ENCODE data around the gene HOXA4.

- TF ChIP-seq RAD21 (IDR thresholded peaks at IDR 0.05; ENCODE audit: low read length), result no peak
- peak; percentile 63; the same call in 1 of the 2 replicates for TF ChIP-seq POLR2A (IDR thresholded peaks at IDR 0.05; ENCODE audit: low read depth, low read length)
- TF ChIP-seq CTCF (conservative IDR thresholded peaks at IDR 0.05; ENCODE audit: low read depth, low read length), result no peak
- TF ChIP-seq CEBPB (IDR thresholded peaks at IDR 0.05; ENCODE audit: low read depth, low read length), result no peak
- no peak for TF ChIP-seq MXI1 (IDR thresholded peaks at IDR 0.05; ENCODE audit: borderline replicate concordance, low read depth, low read length)
- TF ChIP-seq RCOR1 (IDR thresholded peaks at IDR 0.05; ENCODE audit: insufficient replicate concordance, low read length), result no peak
- no peak for TF ChIP-seq CHD1 (IDR thresholded peaks at IDR 0.05; ENCODE audit: low read depth, low read length)
- TF ChIP-seq MAFK (IDR thresholded peaks at IDR 0.05; ENCODE audit: low read depth, low read length), result no peak
- no peak for TF ChIP-seq SMC3 (IDR thresholded peaks at IDR 0.05; ENCODE audit: low read depth, low read length)
- no peak for TF ChIP-seq RFX5 (IDR thresholded peaks at IDR 0.05; ENCODE audit: low read depth, low read length)
- TF ChIP-seq ELK1 (IDR thresholded peaks at IDR 0.05; ENCODE audit: borderline replicate concordance, low read depth, low read length), result no peak
- no peak for TF ChIP-seq USF2 (IDR thresholded peaks at IDR 0.05; ENCODE audit: low read depth, low read length)
- no peak for TF ChIP-seq BHLHE40 (IDR thresholded peaks at IDR 0.05; ENCODE audit: low read depth, low read length)
- no peak for TF ChIP-seq NFE2L2 (IDR thresholded peaks at IDR 0.05; ENCODE audit: low read depth, low read length)
Observed at GRCh38 chr7:27123477-27124053, 7.0 kb downstream of the HOXA4 start.

Measured in IMR-90 (cell line).